ENCODE data around the gene GTF2F2. TPM values are rescaled to one million over a fixed set of nuclear protein-coding genes. Genes with fewer than 3 reads are reported as not detected.

Gene GTF2F2
- total and polyA plus RNA-seq, 2 experiments from 2014 or later: 42.1 to 75.6 TPM

GRCh38 chr13:45198924-45199323 lies 78.6 kb downstream of the GTF2F2 start (continued):
- TF ChIP-seq ZNF462 (CRISPR knock-in tag; IDR thresholded peaks at IDR 0.05) (no peak), ZNF114 (CRISPR knock-in tag; IDR thresholded peaks at IDR 0.05) (no peak), ETS1 (IDR thresholded peaks at IDR 0.05) (no peak), NANOG (IDR thresholded peaks at IDR 0.05; ENCODE audit: borderline replicate concordance) (no peak), STAT1 (IDR thresholded peaks at IDR 0.05; ENCODE audit: unreplicated experiment) (no peak), JUNB (IDR thresholded peaks at IDR 0.05; ENCODE audit: unreplicated experiment) (no peak), EZH2 (IDR thresholded peaks at IDR 0.05; ENCODE audit: low read depth, unreplicated experiment) (no peak), ZNF331 (CRISPR knock-in tag; IDR thresholded peaks at IDR 0.05; ENCODE audit: low read depth) (no peak), EZH2phosphoT487 (IDR thresholded peaks at IDR 0.05; ENCODE audit: unreplicated experiment) (no peak)

GRCh38 chr13:45199711-45200110 lies 79.4 kb downstream of the GTF2F2 start:
- TF ChIP-seq ETS1 (IDR thresholded peaks at IDR 0.05): no peak
- TF ChIP-seq NANOG (IDR thresholded peaks at IDR 0.05; ENCODE audit: borderline replicate concordance): no peak
- TF ChIP-seq EZH2 (IDR thresholded peaks at IDR 0.05; ENCODE audit: low read depth, unreplicated experiment): no peak
- TF ChIP-seq CTCF (conservative IDR thresholded peaks at IDR 0.05; ENCODE audit: low read depth in 2 of 2): no peak
- Histone ChIP-seq H3K4me2 (no peak overlapping the region), H2AFZ (no peak overlapping the region), H3K9me2 (ENCODE audit: insufficient read depth) (no peaks in the 10 kb centered on the region), H3K27me3 (ENCODE audit: insufficient read depth) (no peaks in the 10 kb centered on the region), H3F3A (replicated peaks; ENCODE audit: low read depth) (no peaks in the 10 kb centered on the region), H3K4me3 (no peak overlapping the region), H3K27ac (ENCODE audit: low read depth) (no peak overlapping the region), H3K79me2 (replicated peaks; ENCODE audit: insufficient read depth) (peaks cover 6% of the 10 kb centered on the region; the same call in 1 of the 2 replicates), H3K4me1 (ENCODE audit: insufficient read depth) (peaks cover 13% of the 10 kb centered on the region; the same call in 1 of the 2 replicates), H4K20me1 (replicated peaks; ENCODE audit: insufficient read depth) (no peaks in the 10 kb centered on the region), H3K36me3 (ENCODE audit: insufficient read depth) (no peaks in the 10 kb centered on the region)
- peaks cover 26% of the 10 kb centered on the region for H3K4me1 Mint-ChIP-seq
- no peak overlapping the region for H3K4me3 Mint-ChIP-seq
- no peaks in the 10 kb centered on the region for H3K27me3 Mint-ChIP-seq (ENCODE audit: insufficient read depth, low read depth, poor library complexity)
- peaks cover 9% of the 10 kb centered on the region; the same call in 2 of the 3 replicates for H3K36me3 Mint-ChIP-seq (ENCODE audit: low read depth)
- DNase-seq (ENCODE audit: low spot score): no peak
- no peak overlapping the region for H3K27ac Mint-ChIP-seq
- ATAC-seq: no peak
- H3K9me3 Mint-ChIP-seq: no peaks in the 10 kb centered on the region

Data from GM23338 (cell line).